ENCODE measurements around the gene ITPRID2. TPM values are rescaled to one million over a fixed set of nuclear protein-coding genes. Genes with fewer than 3 reads are reported as not detected.

Gene ITPRID2
- total RNA-seq, 1 donor, result 286 TPM

- no peak for DNase-seq (ENCODE audit: low read depth)
- no peak overlapping the region for H3K4me3 ChIP-seq (ENCODE audit: low read depth, low read length)
- TF ChIP-seq, protein P1, sequence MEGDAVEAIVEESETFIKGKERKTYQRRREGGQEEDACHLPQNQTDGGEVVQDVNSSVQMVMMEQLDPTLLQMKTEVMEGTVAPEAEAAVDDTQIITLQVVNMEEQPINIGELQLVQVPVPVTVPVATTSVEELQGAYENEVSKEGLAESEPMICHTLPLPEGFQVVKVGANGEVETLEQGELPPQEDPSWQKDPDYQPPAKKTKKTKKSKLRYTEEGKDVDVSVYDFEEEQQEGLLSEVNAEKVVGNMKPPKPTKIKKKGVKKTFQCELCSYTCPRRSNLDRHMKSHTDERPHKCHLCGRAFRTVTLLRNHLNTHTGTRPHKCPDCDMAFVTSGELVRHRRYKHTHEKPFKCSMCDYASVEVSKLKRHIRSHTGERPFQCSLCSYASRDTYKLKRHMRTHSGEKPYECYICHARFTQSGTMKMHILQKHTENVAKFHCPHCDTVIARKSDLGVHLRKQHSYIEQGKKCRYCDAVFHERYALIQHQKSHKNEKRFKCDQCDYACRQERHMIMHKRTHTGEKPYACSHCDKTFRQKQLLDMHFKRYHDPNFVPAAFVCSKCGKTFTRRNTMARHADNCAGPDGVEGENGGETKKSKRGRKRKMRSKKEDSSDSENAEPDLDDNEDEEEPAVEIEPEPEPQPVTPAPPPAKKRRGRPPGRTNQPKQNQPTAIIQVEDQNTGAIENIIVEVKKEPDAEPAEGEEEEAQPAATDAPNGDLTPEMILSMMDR (IDR thresholded peaks at IDR 0.05; ENCODE audit: insufficient read depth, low read length), result no peak
These were observed 4.8 kb downstream of the ITPRID2 start for GRCh38 chr2:181896286-181896685.

GRCh38 chr2:181900007-181900651 is 8.6 kb downstream of the ITPRID2 start:
- TF ChIP-seq, protein P1 (IDR thresholded peaks at IDR 0.05; ENCODE audit: insufficient read depth, low read length), result no peak
- no peak for DNase-seq (ENCODE audit: low read depth)
- no peak overlapping the region for H3K4me3 ChIP-seq (ENCODE audit: low read depth, low read length)

- DNase-seq (ENCODE audit: low read depth), result peak; percentile 12
- TF ChIP-seq, protein P1 (IDR thresholded peaks at IDR 0.05; ENCODE audit: insufficient read depth, low read length), result no peak
- H3K4me3 ChIP-seq (ENCODE audit: low read depth, low read length), result no peak overlapping the region
These were observed 11.1 kb downstream of the ITPRID2 start for GRCh38 chr2:181902625-181903024.

DNA sequence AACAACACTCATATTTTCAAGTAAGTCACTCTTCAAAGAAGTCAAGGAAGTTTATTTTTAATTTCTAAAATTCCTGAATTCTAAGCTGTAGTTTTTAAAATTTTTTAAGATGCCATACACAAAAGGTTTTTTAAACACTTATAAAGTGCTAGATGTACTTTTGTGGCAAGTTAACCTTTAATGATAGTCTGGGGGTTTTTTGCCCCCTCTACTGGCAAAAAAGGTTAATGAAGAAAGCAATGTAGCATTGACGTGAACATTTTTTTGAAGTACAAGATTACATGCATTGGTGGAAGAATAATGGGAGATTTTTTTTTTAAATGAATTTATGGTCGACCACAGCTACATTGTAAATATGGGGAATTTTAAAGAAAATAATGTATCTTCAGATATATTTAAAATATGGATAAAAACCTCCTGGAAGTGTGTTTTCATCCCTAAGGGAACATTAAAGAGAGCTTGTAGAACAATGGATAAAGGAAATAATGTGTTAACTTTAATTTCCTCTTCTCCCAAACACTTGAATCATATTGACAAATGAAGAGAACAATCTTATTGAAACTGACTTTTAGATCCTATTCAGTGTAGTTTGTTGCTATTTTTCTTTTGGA is 12.6 kb downstream of the ITPRID2 start:
- TF ChIP-seq, protein P1 (IDR thresholded peaks at IDR 0.05; ENCODE audit: insufficient read depth, low read length), result peak; percentile 59
- peak; percentile 68 for DNase-seq (ENCODE audit: low read depth)
- no peak overlapping the region for H3K4me3 ChIP-seq (ENCODE audit: low read depth, low read length)

- TF ChIP-seq, protein P1 (IDR thresholded peaks at IDR 0.05; ENCODE audit: insufficient read depth, low read length), result no peak
- no peak for DNase-seq (ENCODE audit: low read depth)
- no peak overlapping the region for H3K4me3 ChIP-seq (ENCODE audit: low read depth, low read length)
These were observed 15.5 kb downstream of the ITPRID2 start for GRCh38 chr2:181907057-181907456.

GRCh38 chr2:181907635-181908034 is 16.1 kb downstream of the ITPRID2 start:
- DNase-seq (ENCODE audit: low read depth), result no peak
- TF ChIP-seq, protein P1 (IDR thresholded peaks at IDR 0.05; ENCODE audit: insufficient read depth, low read length), result no peak
- H3K4me3 ChIP-seq (ENCODE audit: low read depth, low read length), result no peak overlapping the region

All from fibroblast of the aortic adventitia (primary cell).